HuH-7.5 (cell line): ENCODE measurements around the gene KCNMA1.
"Not testable (repeated sequence)": the region's sequence is repeated elsewhere in the genome, so short reads cannot be mapped to it uniquely, and the experiment has no call there.

Experiments
- DNase-seq: peaks from one replicate; pipeline ENCODE4 v3.0.0; 2011; ENCODE audit warnings: low spot score

The KCNMA1 gene

DNA sequence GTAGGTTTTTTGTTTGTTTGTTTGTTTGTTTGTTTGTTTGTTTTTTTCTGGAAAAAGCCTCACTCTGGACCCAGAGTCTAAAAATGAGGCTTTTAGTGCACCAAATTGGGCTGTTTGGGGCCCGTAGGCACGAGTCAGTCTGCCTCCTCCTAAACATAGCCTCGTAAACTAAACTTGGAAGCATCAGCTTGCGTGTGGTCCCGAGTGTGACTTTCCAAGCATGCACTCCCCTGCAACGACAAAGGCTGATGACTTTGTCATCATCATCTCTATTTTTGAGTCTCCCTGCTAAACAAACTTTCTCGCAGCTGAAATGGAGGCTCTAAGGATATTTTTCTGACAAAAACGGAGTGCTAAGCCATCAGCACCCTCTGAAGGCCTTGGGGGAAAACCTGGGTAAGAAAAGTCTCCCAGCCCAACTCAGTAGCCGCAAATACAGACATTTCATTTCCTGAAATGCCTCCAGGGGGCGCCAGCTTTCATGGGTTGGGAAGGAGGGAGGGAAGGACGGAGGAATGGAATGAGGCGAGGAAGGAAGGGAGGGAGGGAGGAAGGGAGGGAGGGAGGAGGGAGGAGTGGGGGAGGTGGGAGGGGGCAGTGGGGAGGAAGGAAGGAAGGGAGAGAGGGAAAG, 245.9 kb downstream of the KCNMA1 start:
- DNase-seq = peak; percentile 25

DNA sequence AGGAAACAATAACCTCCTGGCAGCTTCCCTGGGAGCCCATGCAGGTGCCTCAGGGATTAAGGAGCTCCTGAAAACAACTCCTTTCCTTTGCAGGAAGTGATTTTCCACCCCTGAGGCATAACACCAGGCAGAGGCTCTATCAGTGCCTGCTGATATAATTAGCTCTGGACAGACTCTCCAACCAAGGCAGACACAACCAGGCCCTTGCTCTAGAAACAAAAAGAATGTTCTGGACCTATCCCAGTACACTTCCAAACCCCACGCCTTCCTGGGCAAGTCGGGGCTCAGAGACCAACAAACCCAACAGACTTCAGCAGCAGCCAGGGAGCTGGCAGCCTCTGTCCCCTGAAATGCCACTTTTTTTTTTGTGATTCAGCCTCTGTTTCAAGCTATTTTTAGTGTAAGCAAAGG, 247.1 kb downstream of the KCNMA1 start:
- DNase-seq = no peak

DNA sequence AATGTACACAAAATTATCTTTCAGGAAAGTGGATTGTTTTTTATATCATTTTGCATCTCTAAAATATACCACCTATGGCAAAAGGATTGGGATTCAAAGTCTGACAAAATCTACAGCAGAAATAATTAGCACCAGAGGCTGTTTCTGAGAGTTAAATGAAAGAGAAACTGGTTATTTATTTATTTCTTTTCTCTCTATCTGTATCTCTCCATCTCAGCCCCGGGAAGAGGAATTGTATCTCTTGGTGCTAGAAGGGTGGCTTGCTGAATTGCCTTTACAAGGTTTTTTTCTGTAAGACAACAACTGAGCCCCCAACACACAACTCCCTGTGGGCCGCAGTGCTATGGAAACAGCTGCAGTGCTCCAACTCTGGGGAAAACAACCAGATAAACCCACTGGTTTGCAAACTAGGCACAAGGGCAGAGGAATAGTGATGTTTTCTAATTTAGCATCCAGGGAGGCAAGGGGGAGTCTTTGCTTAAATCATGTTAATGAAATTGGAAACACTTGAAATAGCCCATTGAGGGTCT, 249.0 kb downstream of the KCNMA1 start:
- no peak for DNase-seq

DNA sequence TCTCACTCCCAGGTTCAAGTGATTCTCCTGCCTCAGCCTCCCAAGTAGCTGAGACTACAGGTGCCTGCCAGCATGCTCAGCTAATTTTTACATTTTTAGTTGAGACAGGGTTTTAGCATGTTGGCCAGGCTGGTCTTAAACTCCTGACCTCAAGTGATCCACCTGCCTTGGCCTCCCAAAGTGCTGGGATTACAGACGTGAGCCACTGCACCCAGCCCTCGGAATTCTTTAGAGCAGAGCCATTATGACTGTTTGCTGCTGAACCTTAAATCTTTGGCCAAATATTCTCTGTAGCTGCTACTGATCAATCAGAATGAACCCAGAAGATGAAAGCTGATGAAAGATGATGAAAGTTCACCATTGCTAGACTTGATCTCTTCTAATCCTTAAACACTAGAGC, 249.9 kb downstream of the KCNMA1 start:
- not testable (repeated sequence) for DNase-seq

DNA sequence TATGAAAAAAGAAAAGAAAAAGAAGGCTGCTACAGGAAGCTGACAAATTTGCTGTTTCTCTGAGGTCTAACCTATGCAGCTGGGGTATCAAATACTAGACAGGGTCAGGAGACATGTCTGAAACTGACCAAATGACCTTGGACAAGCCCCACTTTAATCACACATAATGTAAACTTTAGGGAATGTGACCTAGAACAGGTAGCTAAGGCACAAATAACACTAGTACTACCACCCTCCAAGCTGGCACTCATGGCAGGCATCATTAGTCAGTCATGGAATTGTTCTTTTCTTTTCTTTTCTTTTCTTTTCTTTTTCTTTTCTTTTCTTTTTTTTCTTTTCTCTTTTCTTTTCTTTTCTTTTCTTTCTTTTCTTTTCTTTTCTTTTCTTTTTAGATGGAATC, 250.4 kb downstream of the KCNMA1 start:
- no peak for DNase-seq

DNA sequence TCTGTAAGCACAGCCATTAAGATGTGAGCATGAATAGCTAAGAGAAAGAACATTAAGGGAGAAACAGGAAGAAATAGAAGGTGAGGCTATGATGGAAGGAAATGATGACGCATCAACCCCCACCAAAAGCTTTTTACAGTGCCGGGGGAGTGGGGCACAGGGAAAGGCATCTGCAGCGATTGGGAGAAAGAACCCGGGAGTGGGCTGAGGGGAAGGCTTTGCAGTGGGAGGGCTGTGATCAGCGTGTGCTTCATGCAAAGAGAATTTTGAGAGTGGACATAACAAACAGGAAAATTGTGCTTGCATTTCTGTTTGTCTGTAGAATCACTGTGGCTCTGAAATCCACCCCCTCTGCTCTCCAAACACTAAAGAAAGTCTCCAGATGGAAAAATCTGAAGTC, 250.8 kb downstream of the KCNMA1 start:
- no peak for DNase-seq

DNA sequence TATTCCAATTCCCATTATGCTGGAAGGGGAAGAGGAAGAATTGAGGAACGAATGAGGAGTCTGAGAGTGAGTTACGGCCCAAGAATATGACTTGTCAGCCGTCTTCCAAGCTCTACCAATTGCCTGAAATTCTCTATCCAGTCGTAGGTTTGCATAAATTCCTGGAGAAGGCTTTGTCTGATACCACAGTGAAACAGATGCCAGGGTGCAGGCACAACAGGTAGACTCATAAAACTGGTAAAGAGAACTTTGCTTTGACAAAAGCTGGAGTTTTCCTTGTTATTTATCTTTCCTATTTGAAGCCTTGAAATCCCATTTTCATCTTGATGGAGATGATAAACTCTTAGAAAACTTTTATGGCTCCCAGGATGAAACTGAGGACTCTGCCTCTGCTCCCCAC, 251.2 kb downstream of the KCNMA1 start:
- no peak for DNase-seq

DNA sequence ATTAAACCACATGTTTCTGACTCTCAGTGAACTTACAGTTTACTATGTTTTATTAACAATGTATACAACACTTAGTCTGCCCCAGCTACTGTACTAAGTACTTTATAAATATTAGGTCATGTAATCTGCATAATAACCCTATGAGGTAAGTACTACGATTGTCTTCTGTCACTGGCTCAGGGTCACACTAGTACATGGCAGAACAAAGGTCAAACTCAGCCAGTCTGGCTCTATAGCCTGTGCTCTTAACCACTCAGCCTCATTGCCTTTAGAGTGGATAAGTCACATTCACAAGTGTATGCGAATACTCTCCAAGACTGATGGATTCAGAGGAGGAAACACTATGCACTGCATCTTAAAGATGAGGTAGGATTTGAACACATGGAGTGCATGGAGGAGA, 252.3 kb downstream of the KCNMA1 start:
- no peak for DNase-seq

DNA sequence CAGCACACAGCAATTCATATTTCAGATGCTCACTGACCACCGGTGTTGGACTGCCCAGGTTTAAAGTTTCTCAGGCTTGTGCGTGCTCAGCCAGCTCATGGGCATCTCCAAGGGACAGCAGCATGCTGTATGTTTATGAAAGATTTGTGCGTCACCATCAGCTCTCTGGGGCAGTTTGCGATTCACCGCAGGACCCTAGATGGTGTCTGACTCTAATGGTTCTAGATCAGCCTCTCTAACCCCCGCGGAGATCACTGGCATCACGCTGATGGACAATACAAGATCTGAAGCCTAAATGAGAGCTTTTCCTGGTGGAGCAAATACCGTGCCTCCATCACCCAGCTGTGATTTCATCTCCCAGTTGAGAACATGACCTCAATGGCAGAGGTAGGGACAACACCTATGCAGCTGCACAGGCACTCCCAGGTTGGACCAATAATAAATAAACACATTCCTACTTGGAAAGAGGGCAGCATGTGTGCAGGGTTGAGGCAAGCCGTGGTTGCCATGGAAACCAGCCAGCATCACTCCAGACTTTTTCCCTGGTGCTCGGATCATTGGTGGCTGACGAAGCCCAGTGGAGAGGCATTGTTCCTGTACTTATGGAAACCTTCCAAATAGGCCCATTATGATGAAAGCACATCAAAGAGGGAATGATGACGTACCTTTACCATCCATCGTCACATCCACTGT, 253.6 kb downstream of the KCNMA1 start:
- DNase-seq = no peak

DNA sequence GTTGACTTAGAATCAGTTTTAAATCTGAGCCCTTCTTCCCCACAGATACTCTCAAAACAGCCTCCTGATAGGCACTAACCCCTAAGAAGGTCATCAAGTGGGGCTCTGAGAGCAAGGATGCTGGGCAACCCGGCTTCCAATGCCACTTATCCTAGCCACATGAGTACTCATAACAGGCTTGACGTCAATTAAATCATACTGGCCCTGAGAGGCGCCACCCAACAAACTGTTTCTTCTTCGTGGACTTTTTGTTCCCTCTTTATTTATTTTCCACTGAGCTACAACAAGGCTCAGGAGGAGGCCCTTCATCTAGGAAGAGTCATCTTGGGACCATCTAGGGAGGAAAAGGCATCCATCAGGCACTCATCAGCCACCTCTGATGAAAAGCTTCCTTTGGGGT, 255.9 kb downstream of the KCNMA1 start:
- no peak for DNase-seq

DNA sequence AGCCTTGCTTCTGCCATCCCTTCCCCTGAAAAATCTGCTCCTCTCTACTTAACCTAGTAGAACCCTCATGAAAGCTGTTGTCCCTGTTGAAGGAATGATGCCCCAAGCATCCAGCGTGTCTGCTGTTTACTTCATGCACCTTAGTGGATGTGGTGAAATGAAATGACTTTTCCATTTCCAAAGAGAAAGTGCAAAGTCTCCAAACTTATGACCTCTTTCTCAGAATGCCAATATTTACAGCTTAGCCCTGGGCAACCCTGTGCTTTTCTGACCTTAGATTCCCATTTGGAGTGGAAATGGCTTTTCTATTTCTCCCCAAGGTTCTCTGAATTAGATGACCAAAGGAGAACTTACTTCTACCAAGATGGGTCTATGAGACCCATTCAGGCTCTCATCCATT, 256.9 kb downstream of the KCNMA1 start:
- no peak for DNase-seq

DNA sequence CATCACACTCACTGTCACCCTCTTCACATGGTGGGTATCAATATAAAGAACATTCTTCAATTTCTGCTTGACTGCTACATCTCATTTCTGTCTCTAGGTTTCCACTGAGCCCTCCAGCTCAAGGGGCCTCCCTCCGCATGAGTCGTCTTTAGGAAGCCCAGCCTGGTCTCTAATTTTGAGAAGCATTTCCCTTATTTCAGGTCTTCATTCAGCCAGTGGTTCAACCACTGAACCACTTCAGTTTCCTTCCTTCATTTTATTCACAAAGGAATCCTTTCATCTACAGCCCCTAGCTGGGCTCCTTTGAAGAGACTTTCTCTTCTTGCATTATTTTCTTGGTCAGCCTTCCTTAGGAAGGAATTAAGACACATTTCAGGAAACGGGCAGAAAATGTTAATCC, 257.4 kb downstream of the KCNMA1 start:
- no peak for DNase-seq

DNA sequence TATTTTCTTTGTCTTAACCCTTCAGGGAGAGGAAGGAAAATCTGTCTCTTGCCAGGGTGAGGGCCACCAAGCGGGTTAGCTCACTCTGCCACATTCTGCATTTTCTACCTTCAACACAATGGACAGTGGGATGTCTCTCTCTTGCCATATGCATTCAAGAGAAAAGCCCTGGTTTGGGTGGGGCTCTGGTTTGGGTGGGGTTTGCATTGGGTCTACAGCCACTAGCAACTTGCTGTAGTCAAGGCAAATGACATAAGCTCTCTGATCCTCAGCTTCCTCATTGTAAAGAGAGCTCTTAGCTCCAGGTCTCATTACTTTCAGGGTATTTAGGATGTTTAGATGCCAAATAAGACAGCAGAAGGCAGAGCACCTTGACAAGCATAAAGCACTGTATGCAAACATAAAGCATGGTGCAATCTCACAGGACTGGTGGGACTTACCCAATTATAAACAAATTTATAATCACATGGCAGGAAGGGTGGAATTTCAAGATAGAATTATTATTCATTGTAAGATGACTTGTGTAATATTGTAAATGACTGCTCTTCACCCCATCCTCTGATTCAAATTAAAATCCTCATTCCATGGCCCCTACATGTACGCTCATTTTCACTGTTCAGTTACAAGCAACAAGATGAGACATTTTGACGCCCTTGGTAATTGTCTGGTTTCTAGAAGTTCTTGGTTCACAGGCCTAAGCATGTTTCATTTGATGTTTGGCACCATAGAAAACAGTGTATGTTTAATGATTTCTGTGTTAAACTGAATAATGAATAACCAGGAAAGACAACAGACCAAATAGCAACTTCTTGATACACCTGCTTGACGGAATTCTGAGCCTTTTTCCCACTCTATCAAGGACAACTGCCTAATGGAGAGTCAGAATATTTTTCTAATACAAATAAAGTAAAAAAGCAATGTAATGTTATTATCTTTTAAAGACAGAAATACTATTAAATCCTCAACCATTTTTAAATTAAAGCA, 258.9 kb downstream of the KCNMA1 start:
- DNase-seq = no peak

DNA sequence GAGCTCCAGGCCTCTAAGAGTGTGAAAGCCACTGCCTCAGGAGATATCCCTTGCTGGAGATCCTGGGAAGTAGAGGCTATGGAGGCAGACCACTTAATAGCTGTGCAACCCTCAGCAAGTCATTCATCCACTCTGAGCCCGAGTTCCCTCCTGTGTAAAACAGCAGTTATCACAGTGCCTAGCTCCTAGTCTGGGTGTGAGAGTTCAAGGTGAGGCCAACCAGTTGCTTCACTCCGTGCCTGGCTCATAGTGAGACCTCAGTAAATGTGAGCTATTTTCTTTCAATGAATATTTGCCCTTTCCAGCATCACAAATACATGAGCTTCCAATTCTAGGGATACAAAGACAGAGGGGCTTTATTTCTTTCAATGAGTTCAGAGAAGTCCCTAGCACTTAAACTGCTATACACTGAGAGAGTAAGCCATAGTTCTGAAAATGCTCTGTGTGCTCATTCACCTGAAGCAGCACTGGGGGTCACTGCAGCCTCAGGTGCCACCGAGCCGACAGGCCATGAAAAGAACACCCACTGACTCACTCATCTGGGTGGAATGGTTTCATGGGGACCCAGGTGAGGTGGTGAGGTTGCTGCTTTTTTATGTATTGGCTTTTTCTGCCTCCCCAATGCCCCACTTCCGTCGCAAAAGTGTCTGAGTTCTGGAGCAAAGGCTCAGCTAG, 259.8 kb downstream of the KCNMA1 start:
- DNase-seq = no peak

DNA sequence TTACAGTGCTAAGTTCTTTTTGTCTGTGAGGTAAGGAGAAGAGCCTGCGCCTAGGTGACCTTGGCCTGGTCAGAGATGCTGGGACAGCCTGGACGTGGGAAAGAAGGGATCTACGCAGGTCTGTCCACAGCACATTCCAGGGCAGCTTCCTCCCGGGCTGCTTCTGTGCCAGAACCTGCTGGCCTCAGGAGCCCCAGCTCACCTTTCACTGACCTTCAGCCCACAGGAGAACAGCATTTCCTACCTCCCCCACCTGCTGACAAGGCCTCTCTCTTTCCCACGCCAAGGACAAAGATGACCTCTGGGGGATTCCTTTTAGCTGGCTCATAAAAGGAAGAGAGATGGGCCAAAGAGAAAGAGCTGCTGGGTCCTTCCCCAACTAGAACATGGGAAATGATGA, 260.6 kb downstream of the KCNMA1 start:
- DNase-seq = no peak

DNA sequence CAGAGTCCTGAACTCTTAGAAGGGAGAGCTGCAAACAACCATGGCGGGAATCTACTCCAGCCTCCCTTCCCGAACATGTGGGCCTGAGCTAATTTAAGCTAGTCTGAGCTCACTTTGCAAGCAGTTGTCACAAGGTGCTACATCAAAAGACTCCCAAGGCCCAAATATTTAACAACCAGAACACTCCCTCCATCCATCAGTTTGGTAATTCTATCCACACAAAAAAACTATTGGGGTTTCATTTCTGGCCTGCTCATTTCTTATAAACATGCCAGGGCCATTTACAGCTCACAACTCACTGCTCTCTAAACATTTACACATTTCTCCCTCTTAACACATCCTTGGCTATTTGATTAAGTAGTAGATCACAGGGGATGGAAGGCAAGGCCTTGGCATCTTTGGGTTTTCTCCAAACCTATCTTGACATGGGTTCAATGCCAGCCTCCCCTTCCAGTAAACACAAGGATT, 263.4 kb downstream of the KCNMA1 start:
- DNase-seq = no peak

DNA sequence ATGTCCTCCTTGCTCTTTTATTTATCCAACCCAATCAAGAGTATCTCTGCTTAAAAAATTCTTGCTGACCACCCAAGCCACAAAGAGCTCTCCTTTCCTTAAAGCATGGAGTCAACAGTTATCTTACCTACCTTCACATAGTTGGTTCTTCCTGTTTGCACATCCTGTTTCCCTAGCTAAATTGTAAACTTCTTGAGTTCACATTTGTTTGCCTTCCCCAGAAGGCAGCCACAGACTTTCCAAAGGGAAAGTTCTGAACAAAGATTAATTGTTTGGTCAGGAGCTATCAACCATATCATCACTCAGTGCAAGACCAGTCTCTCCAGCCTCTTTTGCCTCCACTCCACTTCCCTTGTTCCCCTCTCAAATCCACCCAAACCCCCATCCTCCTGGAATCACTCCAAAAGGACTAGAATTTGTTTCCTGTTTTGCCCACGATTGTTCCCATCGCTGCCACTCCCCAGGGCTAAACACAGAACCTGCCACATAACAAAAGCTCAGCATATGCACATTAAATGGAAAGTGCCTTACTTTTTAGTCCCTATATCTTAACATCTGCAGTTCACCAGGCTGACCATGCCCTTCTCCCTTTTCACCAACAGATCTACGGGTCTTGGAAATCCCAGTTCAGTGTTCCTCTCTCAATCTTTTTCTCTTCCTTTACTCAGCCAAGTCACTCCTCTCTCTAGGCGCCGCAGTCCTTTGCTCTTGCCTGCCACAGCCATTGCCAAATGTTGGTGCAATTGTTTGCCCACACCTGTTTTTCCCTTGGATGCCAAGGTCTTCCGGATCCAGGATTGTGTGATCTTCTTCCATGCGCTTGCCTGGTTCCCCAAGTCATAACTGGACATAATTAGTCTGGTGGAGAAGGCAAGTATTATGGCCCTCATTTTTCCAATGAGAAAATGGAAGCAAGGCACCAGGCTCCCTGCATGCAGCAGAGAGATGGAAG, 265.5 kb downstream of the KCNMA1 start:
- DNase-seq = no peak

DNA sequence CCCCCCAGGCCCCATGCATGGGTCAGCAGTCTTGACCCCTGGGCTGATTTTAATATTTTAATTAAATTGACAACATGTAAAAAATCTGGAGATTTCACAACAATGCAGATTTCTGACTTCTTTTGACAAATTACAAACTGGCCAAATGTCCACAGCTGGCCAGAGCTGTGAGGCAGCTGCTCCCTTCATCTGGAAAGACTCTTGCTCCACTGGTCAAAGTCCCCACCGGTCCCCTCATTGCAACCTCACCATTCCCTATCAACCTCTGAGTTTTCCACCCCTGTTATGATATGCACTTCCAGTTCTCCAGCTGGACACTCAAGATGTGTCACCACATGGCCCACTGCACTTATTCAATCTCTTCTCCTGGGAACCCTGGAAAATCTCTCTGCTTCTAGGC, 266.2 kb downstream of the KCNMA1 start:
- DNase-seq = no peak

DNA sequence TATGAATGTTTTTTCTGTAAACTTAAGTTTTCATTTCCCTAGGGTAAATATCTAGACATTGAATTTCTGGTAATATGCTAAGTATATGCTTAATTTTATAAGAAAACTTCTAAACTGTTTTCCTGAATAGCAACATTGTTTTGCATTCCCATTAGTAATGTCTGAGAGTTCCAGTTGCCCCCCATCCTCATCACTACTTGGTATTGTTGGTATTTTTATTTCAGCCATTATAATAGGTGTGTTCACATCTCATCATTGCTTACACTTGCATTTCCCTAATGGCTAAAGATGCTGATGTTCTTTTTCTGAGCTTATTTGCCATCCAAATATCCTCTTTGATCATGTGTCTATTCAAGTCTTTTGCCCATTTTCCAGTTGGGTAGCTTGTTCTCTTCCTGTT, 269.6 kb downstream of the KCNMA1 start:
- DNase-seq = no peak

DNA sequence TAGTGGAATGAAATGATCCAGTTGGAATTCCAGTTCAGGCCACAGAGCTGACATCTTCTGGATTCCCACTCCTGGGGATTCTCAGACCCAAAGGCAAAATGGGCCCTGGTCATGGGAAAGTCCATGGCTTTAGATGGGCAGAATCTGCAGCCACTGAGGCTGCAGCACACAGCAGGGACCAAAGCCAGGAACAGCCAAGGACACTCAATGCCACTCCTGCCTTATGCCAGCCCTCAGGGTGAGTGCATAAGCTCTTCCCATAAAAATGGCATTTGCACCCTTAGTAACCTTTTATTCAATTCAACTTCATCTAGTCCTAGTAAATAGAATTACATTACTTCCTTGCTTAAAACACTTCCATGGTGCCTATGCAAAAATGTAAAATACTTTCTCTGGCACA, 274.4 kb downstream of the KCNMA1 start:
- DNase-seq = no peak

DNA sequence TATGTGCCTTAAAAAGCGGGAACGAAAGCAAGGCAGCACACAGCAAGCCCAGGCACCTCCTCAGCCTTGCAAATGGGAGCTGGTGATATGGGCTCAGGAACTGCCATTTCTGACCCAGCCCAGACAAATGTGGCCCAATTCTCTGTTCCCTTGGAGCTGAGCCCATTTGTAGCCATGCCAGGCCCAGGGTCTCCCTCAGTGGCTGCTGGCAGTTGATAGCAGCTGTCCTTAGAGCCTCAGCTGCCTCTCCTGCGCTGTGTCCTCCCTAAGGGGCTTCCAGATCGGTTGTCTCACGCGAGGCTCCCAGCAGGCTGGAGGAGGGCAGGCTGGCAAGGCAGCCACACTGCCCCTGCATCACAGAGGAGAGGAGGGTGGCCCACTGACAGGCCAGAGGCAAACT, 275.8 kb downstream of the KCNMA1 start:
- DNase-seq = no peak
